SH-SY5Y (cell line): ENCODE measurements around the gene VAV2.

Experiments used
- GATA2 ChIP-seq: IDR thresholded peaks from 2 replicates; pipeline ENCODE4 v1.6.1; 2011; ENCODE audit warnings: mild to moderate bottlenecking, low read depth, low read length
- GATA3 ChIP-seq: IDR thresholded peaks from 2 replicates; pipeline ENCODE4 v1.6.1; 2011; ENCODE audit warnings: low read depth, mild to moderate bottlenecking, low read length, moderate library complexity

VAV2 gene

GRCh38 chr9:133887540-133888047 is 104.5 kb downstream of the VAV2 start:
- TF ChIP-seq GATA2 (no peak), GATA3 (no peak)

GRCh38 chr9:133886563-133887501 is 105.3 kb downstream of the VAV2 start:
- TF ChIP-seq GATA3 (no peak), GATA2 (no peak)

- no peak for TF ChIP-seq GATA3
- no peak for TF ChIP-seq GATA2
These were observed 107.0 kb downstream of the VAV2 start for GRCh38 chr9:133884907-133885744.

GRCh38 chr9:133882849-133883755 is 109.0 kb downstream of the VAV2 start:
- TF ChIP-seq GATA2, result no peak
- no peak for TF ChIP-seq GATA3

GRCh38 chr9:133881671-133882381 is 110.3 kb downstream of the VAV2 start:
- TF ChIP-seq GATA2, result no peak
- no peak for TF ChIP-seq GATA3

- TF ChIP-seq GATA2 (peak; percentile 84), GATA3 (no peak)
These were observed 111.1 kb downstream of the VAV2 start for GRCh38 chr9:133880851-133881661.

GRCh38 chr9:133880136-133880535 is 112.0 kb downstream of the VAV2 start:
- TF ChIP-seq GATA2 (no peak), GATA3 (no peak)

- TF ChIP-seq GATA3 (no peak), GATA2 (no peak)
These were observed 112.5 kb downstream of the VAV2 start for GRCh38 chr9:133879615-133880014.

- TF ChIP-seq GATA3 (no peak), GATA2 (no peak)
These were observed 113.7 kb downstream of the VAV2 start for GRCh38 chr9:133878402-133878801.

GRCh38 chr9:133877967-133878366 is 114.2 kb downstream of the VAV2 start:
- TF ChIP-seq GATA2 (no peak), GATA3 (no peak)

GRCh38 chr9:133877327-133877726 is 114.8 kb downstream of the VAV2 start:
- TF ChIP-seq GATA2 (no peak), GATA3 (no peak)

- TF ChIP-seq GATA3 (no peak), GATA2 (no peak)
These were observed 115.3 kb downstream of the VAV2 start for GRCh38 chr9:133876836-133877235.
